HG03060 (cell line): ENCODE results near the gene CASQ1.

ENCODE experiments used
- ATAC-seq: cut with Tn5 transposase; IDR thresholded peaks from one replicate; pipeline ENCODE4 v1.9.1; 2021; ENCODE audit warnings: low read depth, moderate number of reproducible peaks; ENCODE audit not compliant: unreplicated experiment

Gene CASQ1

DNA sequence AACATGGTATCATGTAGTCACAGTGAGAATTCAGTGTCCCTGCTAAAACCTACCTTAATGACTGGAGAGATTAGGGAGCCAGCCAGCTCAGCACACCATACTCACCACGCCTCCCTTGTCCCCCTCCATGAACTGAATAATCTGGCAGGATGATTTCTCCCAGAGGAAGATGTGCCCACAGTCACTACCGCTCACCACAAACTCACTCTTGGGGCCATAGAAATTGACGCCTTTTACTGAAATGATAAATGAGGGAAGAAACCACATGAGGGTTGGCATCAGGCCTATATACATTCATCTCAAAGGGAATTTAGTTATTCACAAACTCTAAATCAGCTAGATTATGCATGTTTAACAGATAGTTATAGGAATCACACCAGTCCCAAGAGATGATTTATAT lies 32.2 kb downstream of the CASQ1 start:
- no peak for ATAC-seq

DNA sequence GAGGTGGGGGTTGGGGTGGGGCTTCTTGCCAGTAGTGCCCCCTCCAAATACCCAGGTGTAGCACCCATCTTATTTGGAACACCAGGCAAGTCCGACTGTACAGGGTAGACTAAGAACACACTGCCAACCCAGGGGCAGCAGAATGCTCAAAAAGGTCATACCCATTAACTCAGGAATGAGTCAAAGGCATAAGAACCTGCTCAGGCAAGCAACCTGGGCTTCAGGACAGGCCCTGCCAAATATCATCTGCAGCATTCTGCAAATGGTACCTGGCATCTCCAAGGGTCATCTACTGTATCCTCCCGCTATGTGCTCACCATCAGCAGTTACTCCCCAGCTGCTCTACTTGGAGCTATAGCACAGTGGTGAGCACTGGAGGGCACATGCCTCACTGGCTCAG lies 34.2 kb downstream of the CASQ1 start:
- ATAC-seq: no peak

DNA sequence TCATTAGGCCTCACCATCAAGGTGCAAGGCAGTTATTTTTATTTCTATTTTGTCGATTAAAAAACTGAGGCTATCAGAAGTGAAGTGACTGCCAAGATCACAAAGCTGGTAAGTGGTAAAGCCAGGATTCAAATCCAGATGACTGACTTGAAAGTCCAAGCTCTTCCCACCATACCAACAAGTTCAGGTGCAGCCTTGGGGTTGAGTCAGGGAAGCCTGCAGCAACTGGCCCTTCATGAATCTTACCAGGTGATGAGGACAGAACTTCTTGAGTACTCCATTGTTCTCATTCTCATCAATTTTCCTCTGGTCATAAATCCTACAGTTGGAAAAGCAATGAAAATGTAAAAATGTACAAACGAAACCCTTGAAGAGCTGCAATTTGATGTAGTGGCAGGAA lies 35.0 kb downstream of the CASQ1 start:
- no peak for ATAC-seq

DNA sequence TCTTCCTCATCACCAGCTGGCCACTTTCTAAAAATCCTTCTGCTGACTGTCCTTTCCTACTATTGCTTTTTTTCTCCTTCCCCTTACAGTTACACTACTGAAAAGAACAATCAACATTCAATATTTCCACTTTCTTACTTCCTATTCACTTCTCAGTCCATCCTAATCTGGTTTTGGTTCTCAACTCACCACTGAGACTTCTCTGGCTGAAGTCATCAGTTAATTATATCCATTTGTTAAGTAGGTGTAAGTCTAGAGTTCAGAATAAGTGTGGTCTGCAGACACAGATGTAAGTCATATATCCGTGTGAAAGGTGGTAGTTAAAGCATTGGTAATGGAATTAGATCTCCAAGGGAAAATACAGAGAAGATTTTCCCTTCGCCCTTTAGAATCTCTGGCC lies 36.2 kb downstream of the CASQ1 start:
- no peak for ATAC-seq

DNA sequence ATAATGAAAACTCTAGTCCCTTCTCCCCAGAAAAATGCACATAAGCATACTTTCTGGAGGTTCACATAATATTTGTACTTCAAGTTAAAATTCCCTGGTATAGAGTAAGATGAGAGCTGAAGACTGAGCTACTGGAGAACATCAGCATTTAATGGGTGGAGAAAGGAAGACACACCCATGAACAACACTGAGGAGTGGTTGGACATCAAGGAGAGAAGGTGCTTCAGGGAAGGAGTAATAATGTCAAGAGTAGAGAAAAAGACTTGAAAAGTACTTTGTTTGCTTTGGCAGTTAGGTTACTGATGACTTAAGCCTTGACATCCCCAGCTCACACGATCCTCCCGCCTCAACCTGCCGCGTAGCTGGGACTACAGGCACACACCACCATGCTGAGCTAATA lies 36.7 kb downstream of the CASQ1 start:
- ATAC-seq: no peak

DNA sequence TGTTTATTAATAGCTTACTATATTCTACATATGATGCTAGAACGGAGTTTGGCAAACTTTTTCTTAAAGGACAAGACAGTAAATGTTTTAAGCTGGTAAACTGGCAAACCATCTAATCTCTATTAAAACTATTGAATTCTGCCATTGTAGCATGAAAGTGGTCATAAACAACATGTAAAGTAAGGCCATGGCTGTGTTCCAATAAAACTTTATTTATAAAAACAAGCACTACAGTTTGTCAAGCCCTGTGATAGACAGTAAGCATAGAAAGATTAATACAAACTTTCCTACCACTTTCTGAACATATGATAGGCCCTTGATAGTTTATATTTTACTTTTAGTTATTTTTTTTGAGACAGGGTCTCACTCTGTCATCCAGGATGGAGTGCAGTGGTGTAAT lies 37.2 kb downstream of the CASQ1 start:
- no peak for ATAC-seq

DNA sequence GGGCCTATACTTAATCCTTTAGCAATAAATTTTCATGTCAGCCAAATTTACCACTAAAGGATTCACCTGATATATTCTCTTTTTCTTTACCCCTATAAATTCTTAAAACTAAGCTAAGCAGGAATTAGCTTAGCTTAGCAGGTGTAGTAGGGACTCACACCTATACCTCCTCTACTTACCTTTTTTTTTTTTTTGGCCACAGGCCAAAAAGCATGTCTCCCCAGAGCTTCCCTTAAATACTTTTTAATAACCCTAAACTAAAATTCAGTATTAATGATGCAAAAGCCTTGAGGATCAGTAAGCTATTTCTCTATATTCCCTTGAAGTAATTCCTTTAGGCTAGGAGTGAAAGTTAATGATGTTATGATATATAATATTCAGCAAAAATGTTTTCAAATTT lies 38.1 kb downstream of the CASQ1 start:
- ATAC-seq: no peak

DNA sequence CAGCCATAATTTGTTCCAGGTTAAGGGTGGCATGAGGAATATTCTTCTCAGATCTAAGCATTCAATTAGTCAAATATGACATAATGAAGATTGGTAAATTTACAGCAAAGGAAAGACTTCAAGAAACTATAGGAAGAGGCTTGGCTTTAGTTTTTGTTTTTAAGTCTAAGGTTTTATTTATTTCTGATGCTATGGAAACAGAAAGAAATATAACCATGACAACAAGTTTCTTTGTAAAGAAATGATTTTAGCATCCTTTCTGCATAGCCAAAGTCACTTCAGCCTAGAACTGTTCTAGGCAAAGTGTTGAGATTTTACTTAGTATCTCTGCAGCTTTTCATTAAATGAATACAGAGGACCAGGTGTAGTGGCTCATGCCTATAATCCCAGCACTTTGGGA lies 42.5 kb downstream of the CASQ1 start:
- no peak for ATAC-seq

DNA sequence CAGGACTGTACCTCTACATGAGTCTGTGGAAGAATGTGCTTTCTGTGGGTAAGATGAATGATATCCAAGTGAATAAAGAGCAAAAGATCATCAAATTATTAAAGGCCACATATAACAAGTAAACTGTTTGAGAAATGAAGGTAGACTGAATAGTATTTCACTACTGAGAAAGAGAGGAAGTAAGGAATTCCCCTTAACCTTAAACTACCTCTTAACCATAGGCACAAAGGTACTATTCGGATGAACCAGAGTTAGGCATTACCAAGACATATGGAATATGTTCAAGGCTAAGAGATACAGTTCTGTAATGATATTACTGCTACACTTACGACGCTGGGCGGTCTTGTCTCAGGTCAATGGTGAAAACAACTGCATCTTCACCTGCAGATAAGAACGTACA lies 46.4 kb downstream of the CASQ1 start:
- ATAC-seq: no peak

DNA sequence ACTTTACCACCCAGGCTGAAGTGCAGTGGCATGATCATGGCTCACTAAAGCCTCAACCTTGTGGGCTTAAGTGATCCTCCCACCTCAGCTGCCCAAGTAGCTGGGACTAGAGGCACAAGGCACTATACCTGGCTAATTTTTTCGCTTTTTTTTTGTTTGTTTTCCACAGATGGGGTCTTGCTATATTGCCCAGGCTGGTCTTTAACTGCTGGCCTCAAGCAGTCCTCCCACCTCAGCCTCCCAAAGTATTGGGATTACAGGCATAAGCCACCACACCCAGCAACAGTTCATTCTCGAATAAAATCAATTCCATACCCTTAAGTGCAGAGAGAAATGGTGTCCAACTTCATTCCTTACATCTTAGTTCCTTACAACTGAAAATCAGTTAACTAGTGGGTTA lies 47.2 kb downstream of the CASQ1 start:
- ATAC-seq: no peak

DNA sequence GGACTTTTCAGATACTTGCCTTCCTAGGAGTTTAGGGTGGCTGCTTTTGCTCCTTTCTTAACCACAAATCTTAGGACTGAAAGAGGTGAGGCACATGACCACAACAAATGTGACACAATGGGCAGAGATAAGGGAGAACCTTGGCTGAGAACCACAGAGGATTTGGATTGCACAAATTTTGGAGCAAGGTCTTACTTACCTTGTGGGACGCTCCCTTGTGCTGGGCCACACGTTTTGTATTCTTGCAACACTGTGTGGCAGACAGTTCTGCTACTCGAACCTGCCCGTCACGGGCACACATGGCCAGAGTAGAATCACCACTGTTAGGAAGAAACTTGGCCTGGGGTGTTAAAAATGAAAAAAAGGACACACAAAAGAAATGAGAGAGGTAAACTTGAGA lies 48.0 kb downstream of the CASQ1 start:
- ATAC-seq: no peak

DNA sequence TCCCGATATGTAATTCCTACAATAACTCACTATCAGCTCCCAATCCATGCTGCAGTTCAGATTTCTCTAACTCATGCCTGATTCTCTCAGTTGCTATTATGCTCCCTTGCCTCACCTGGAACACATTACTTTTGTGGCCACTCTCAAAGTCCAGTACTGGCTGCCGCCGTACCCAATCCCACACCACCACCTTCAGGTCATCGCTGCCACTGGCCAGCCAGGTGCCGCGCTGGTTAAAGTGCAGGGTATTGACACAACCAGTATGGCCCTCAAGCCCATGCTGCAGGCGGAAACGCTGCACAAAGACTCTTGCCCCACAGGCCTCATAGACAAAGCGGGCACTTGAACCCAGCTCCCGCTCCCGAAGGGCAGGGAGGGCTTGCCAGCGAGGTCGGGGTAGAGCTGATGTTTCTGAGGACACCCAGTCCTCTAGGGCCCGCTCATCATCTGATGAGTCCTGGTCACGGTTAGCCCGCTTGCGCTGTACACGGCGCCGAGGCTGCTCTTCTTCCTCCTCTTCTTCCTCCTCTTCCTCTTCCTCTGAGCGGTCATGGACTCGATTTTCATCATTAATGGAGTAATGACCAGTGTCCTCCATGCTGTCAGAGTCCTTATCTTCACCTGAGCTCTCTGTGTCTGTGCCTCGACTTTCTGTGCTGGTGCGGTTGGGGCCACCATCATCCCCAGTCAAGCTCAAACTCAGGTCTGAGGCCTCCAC lies 49.4 kb downstream of the CASQ1 start:
- no peak for ATAC-seq

DNA sequence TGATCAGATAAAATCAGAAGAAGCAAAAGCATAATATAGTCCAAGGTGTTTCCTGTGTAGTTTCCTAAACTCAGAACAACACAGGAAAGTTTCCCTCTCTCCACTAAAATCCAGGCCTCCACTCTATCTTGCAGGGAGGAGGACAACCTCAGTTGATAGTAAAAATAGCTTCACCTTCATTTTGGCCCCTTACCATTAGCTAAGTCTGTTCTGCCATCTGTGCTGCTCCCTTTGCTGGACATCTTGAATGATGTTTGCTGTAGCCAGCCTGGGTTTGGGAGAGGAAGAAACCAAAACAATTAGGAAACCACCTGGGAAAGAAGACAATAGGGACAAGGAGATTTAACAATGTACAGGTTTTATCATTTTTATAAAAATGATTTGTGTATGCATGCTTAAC lies 53.4 kb downstream of the CASQ1 start:
- ATAC-seq: no peak

DNA sequence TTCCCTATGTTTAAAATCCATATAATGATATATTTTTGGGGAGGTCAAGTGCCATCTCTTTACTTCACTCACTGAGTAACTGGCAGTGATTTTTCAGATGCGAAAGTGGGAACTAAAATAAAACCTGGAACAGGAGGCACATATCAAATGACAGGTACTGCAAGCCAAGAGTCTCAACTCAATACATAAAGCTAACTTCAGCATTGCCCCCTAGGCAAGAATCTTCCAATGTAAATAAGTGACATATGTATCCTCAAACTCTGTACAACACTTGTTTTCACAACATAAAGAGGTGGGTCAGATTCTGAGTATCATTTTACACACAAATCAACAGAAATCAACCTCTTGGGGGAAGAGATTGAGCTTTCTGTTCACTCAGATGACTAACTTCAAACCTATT lies 53.8 kb downstream of the CASQ1 start:
- no peak for ATAC-seq

DNA sequence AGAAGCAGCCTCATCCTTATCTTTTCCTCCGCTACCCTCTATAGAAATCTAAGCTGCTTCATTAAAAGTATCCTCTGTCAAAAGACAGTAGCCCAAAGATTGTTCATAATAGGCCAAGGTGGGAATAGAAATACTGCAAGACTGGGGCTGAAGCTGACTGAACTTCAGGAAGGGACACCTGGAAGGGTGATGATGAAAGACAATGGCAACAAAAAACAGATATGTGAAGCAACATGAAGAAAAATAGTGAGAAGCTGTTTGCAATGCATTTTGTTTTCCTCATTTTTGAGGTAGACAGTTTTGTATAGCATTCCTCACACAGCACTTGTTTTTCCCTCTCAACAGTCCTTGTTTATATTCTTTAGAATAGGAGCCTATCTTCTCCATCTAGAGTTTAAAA lies 55.1 kb downstream of the CASQ1 start:
- ATAC-seq: no peak

DNA sequence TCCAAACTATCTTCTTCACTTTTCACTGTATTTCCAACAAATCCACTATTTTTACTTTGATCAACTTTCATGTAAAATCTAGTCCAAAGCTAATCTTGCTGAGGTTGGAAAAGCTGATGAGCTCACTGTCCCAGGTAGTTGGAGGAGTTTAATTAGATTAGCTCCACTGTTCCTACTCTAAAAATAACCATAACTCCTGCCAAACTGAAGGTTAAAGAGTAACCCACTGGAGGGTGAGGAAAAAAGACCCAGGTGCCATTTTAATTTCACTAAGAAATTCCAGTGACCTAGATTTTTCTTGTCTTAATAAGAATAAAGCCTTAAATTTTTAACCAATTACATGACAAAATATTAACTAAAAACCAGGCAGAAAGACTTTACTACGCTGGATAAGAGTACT lies 56.7 kb downstream of the CASQ1 start:
- no peak for ATAC-seq

DNA sequence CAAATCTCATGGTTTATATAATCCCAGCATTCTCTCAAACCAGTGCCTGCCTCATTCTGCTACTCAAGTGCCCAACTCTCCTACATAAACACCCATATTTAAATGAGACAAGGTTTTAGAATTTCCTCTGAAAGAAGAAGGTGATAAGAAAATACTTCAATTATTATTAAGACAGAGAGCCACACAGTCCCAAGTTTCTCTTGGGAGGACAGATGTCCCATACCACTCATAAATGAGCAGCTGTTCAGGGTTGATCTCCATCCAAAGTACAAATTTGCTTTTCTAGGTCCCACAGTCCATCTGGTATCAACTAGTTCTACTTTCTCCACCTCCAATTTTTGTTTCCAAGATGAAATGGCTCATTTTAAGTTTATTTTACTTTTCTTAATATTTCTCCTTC lies 60.6 kb downstream of the CASQ1 start:
- ATAC-seq: no peak
